ENCODE data around the gene CLEC16A.

The CLEC16A gene

GRCh38 chr16:11064202-11064540 is 119.8 kb downstream of the CLEC16A start:
- H3K4me3 ChIP-seq (ENCODE audit: low read depth, low read length) = no peak overlapping the region
- TF ChIP-seq, protein P1, sequence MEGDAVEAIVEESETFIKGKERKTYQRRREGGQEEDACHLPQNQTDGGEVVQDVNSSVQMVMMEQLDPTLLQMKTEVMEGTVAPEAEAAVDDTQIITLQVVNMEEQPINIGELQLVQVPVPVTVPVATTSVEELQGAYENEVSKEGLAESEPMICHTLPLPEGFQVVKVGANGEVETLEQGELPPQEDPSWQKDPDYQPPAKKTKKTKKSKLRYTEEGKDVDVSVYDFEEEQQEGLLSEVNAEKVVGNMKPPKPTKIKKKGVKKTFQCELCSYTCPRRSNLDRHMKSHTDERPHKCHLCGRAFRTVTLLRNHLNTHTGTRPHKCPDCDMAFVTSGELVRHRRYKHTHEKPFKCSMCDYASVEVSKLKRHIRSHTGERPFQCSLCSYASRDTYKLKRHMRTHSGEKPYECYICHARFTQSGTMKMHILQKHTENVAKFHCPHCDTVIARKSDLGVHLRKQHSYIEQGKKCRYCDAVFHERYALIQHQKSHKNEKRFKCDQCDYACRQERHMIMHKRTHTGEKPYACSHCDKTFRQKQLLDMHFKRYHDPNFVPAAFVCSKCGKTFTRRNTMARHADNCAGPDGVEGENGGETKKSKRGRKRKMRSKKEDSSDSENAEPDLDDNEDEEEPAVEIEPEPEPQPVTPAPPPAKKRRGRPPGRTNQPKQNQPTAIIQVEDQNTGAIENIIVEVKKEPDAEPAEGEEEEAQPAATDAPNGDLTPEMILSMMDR (IDR thresholded peaks at IDR 0.05; ENCODE audit: insufficient read depth, low read length, missing control alignments) = no peak
- CTCF ChIA-PET = no interaction called here
- POLR2A ChIA-PET = no interaction called here
- no peak for DNase-seq (ENCODE audit: low read depth, low spot score)

DNA sequence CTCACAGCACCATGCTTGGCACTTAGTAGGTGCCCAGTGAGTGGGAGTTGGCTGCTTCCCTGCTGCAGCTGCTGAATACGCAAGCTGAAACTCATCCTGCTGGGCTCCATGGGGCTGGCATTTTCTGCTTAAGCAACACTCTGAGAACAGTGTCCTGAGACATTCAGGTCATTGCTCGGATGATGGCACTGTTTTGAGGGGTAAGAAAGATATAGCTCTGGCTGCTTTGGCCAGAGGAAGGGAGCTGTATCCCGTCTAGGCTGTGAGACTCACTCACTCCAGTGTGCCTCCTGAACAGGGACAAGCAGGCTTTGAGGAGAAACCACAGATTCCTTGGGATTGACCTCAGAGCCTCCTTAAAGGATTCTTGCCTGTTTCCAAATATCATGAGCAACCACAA is 120.5 kb downstream of the CLEC16A start:
- POLR2A ChIA-PET = interaction anchor here (0.6 kb wide), 1 partner anchor 46 kb away, joined by 6 read pairs; no protein-coding TSS in a partner anchor
- H3K4me3 ChIP-seq (ENCODE audit: low read depth, low read length) = no peak overlapping the region
- TF ChIP-seq, protein P1 (IDR thresholded peaks at IDR 0.05; ENCODE audit: insufficient read depth, low read length, missing control alignments) = no peak
- DNase-seq (ENCODE audit: low read depth, low spot score) = no peak
- CTCF ChIA-PET = interaction anchor here (0.8 to 1.3 kb wide), 3 partner anchors 10 to 43 kb away, joined by 3 to 6 read pairs (median 4); no protein-coding TSS in a partner anchor

- no peak overlapping the region for H3K4me3 ChIP-seq (ENCODE audit: low read depth, low read length)
- DNase-seq (ENCODE audit: low read depth, low spot score) = no peak
- ChIA-PET POLR2A (no interaction called here), CTCF (interaction anchor here (1.7 to 2.4 kb wide), 2 partner anchors 12 to 102 kb away, joined by 5 to 8 read pairs; no protein-coding TSS in a partner anchor)
- TF ChIP-seq, protein P1 (IDR thresholded peaks at IDR 0.05; ENCODE audit: insufficient read depth, low read length, missing control alignments) = no peak
Measured at GRCh38 chr16:11066261-11066870, 122.0 kb downstream of the CLEC16A start.

GRCh38 chr16:11067266-11067665 is 122.9 kb downstream of the CLEC16A start:
- ChIA-PET POLR2A (no interaction called here), CTCF (interaction anchor here (1.5 to 2.4 kb wide), 3 partner anchors 10 to 103 kb away, joined by 5 to 8 read pairs (median 5); no protein-coding TSS in a partner anchor)
- no peak for DNase-seq (ENCODE audit: low read depth, low spot score)
- TF ChIP-seq, protein P1 (IDR thresholded peaks at IDR 0.05; ENCODE audit: insufficient read depth, low read length, missing control alignments) = no peak
- H3K4me3 ChIP-seq (ENCODE audit: low read depth, low read length) = no peak overlapping the region

- DNase-seq (ENCODE audit: low read depth, low spot score) = no peak
Measured at GRCh38 chr16:11067697-11068141, 123.4 kb downstream of the CLEC16A start.

GRCh38 chr16:11071829-11072228 is 127.5 kb downstream of the CLEC16A start:
- H3K4me3 ChIP-seq (ENCODE audit: low read depth, low read length) = no peak overlapping the region
- ChIA-PET CTCF (no interaction called here), POLR2A (no interaction called here)
- TF ChIP-seq, protein P1 (IDR thresholded peaks at IDR 0.05; ENCODE audit: insufficient read depth, low read length, missing control alignments) = no peak
- DNase-seq (ENCODE audit: low read depth, low spot score) = no peak

More at GRCh38 chr16:11067697-11068141, 123.4 kb downstream of the CLEC16A start:
- ChIA-PET POLR2A (no interaction called here), CTCF (interaction anchor here (1.3 to 2.4 kb wide), 4 partner anchors 10 to 104 kb away, joined by 4 to 8 read pairs (median 5); no protein-coding TSS in a partner anchor)
- no peak overlapping the region for H3K4me3 ChIP-seq (ENCODE audit: low read depth, low read length)
- TF ChIP-seq, protein P1 (IDR thresholded peaks at IDR 0.05; ENCODE audit: insufficient read depth, low read length, missing control alignments) = no peak
